Measurements from ENCODE around the gene CACNA1B.
A peak's percentile ranks its signal among the peaks of the same experiment; 100 is the strongest.
"Not testable (repeated sequence)": the region's sequence is repeated elsewhere in the genome, so short reads cannot be mapped to it uniquely, and the experiment has no call there.

The CACNA1B gene

GRCh38 chr9:138015021-138015829 is 137.6 kb downstream of the CACNA1B start:
- no peak for DNase-seq (ENCODE audit: low spot score)

DNA sequence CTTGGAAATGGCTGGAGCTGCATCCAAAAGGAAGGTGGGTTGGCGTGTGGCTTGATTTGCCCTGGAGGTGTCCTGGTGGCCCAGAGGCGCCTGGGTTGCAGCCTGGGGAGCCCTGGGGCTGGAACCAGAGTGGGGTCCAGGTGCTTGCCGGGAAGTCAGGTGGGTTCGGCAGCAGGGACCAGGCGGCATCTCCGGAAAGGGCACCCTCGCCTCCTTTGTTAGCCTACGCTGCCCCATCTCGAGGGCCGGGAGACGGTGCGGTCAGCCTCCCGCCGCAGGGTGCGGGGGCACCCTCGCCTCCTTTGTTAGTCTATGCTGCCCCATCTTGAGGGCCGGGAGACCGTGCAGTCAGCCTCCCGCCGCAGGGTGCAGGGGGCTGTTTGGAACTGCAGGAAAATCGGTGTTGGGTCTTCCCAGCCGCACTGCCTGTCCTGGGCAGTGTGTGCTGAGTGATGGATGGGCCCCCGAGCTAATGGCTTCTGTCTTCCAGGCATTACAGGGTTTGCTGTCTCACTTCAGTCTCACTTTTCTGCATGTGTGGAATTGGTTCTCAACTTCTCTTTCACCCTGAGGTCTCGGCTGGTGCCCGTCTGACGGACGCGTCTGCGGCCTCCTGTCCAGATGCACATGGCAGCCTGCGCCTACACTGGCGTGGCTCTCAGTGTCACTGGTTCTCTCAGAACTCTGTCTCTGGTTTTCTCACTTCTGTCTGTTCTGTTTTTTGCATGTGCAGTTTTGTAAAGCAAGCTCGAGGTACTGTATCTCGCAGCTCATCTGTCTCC is 139.0 kb downstream of the CACNA1B start:
- DNase-seq (ENCODE audit: low spot score): no peak

DNA sequence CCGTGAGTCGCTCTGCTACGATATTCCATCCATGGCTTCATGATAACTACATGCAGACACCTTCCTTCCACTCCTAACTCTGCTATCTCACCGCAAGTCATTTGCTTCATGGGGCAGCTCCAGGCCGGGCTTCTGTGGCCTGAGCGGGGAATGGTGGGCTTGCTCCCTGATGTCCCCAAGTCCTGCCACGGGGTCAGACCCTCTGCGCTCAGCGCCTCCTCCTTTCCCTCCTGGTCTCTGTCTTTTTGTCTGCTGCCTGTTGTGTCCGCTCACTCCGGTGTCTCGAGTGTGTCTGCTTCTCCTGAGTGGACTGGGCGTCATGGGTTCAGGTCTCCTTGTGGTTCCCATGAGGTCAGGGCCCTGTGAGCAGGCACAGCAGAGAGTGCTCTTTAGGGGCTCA is 139.6 kb downstream of the CACNA1B start:
- DNase-seq (ENCODE audit: low spot score): no peak

GRCh38 chr9:138019514-138019913 is 141.9 kb downstream of the CACNA1B start:
- DNase-seq (ENCODE audit: low spot score): not testable (repeated sequence)

DNA sequence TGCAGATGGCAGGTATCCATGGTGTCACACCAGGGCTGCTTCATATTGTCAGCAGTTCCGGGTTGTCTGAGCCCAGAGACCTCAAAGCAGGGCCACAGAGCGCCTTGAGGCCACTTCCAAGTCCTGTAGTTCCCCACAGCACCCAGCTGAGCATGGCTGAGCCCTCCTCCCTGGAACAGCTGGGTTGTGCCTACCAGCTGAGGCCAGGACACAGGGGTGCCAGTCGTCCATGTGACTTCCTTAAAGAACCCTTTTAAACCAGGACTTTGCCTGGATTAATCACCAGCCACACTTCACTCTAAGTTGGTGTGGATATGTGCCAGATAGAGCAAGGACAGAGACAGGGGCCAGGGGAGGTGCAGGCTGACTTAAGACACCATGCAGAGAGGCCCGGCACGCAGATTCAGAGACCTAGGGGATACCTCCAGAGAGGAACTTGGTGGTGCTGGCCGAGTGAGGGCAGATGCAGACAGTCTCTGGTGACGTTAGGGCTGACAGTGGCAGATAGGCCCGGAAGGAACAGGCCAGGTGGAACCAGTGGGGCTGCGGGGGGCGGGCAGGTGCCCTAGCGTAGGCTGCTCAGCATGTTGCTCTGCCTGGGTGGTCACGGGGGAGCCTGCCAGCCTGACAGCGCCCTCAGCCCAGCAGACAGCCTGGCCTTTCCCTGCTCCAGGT is 142.7 kb downstream of the CACNA1B start:
- no peak for DNase-seq (ENCODE audit: low spot score)

DNA sequence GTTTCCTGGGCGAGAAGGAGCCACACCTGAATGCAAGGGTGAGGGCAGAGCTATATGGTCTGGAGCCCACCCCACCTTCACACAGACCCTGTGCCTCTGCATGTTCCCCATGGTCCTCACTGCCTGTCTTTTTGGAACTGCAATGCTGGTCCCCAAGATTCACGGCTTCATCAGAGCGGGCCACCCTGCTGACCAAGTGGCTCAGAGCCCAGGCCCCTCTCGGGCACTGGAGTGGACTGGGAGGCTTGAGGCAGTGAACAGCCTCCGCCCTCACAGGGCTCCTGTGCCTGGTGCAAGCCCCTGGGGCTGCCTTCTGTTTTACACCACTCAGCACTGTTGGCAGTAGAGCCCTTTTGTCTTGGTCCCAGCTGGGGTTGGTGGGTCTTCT is 143.2 kb downstream of the CACNA1B start:
- DNase-seq (ENCODE audit: low spot score): no peak

DNA sequence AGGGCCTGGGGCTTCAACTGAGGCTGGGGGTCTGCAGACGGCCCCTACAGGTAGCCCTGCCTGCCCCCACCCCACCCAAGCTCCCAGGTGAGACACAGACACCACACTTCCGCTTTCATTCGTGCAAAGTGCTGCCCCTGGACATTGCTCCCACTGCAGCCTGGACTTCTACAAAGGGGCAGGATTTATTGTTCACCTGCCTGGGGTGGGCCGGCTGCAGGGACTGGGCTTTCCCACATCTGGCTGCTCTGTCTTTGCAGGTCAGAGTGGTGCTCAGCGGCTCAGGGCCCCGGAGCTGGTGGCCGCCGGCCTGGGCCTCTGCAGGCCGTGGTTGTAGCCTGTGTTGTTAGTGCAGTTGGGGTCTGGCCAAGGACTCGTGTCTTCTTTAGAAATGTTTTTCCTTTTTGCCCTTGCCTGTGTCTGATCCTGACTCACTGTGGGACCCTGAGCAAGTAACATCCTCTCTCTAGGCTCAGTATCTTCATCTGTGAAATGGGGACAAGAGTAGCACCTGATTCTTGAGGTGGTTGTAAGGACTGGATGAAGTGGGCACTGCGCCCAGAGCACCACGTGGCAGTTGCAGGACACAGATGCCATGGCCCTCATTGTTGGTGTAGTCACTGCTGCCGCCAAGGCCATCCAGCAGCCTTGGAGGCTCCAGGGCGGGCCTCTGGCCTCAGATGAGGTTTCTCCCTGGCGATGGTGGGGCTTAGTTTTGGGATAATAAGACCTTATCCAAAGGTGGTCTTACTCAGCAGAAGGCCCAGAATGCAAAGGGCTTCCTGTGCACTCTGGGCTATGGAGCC is 143.9 kb downstream of the CACNA1B start:
- no peak for DNase-seq (ENCODE audit: low spot score)

- DNase-seq (ENCODE audit: low spot score): no peak
Measured at GRCh38 chr9:138022121-138022741, 144.6 kb downstream of the CACNA1B start.

GRCh38 chr9:138022756-138023393 is 145.3 kb downstream of the CACNA1B start:
- no peak for DNase-seq (ENCODE audit: low spot score)

DNA sequence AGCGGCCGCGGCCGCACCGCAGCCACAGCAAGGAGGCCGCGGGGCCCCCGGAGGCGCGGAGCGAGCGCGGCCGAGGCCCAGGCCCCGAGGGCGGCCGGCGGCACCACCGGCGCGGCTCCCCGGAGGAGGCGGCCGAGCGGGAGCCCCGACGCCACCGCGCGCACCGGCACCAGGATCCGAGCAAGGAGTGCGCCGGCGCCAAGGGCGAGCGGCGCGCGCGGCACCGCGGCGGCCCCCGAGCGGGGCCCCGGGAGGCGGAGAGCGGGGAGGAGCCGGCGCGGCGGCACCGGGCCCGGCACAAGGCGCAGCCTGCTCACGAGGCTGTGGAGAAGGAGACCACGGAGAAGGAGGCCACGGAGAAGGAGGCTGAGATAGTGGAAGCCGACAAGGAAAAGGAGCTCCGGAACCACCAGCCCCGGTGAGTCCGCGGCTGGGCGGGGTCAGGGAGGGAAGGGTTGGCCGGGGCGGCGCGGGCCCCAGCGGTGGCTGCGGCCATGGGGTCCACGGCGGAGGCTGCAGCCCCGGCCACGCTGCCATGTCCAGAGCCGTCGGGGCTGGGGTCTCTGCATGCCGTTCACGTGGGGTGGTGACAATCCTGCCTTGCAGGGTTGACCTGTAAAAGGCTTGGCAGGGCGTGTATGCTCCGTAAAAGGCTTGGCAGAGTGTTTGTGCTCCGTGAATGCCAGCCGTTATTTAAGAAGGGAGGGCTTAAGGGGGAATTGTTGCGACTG is 146.0 kb downstream of the CACNA1B start:
- no peak for DNase-seq (ENCODE audit: low spot score)

DNA sequence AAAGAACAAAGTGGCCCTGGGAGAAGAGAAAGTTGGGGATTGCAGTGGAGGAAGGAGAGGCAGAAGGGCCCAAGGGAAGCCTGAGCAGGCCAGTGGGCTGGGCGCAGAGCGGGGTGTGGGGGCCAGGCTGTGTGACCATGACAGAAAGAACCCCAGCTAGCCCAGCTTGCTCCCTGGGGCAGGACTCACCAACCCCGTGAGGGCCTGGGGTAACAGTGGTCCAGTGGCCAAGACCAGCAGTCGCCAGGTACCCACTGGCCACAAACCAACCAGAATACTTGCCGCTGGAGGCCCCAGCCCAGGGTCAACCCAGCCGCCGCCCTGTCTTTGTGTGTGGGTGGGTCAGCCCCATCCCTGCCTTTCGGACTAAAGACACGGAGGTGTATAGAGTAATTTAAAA is 146.5 kb downstream of the CACNA1B start:
- DNase-seq (ENCODE audit: low spot score): no peak

DNA sequence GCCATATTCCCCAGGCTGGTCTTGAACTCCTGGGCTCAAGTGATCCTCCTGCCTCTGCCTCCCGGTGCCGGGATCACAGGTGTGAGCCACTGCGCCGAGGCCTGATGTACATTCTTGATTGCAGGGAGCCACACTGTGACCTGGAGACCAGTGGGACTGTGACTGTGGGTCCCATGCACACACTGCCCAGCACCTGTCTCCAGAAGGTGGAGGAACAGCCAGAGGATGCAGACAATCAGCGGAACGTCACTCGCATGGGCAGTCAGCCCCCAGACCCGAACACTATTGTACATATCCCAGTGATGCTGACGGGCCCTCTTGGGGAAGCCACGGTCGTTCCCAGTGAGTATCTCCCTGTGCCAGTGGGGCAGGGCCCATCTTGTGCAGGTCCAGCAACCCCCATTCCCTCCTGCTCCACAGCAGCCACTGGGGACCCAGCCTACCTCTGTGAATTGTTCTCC is 147.3 kb downstream of the CACNA1B start:
- DNase-seq (ENCODE audit: low spot score): no peak

- DNase-seq (ENCODE audit: low spot score): no peak
Measured at GRCh38 chr9:138025417-138025816, 147.8 kb downstream of the CACNA1B start.

- no peak for DNase-seq (ENCODE audit: low spot score)
Measured at GRCh38 chr9:138025908-138026307, 148.3 kb downstream of the CACNA1B start.

DNA sequence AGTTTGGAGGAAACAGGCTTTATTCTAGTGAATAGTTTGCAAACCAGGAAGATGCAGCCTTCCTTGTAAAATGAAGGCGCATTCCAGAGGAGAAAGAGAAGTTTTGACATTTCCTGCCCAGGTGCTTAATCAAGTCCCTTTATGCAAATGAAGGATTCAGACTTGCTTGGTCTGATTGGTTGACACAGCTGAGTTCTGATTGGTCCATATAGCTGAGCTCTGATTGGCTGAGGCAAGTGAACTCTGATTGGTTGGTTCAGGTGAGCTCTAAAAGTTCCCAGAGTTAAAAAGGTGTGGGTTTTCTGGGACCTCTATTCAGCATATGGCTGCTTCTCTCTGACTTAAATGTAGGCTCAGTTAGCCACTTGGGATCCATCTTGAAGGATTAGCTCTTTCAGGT is 151.0 kb downstream of the CACNA1B start:
- DNase-seq (ENCODE audit: low spot score): no peak

GRCh38 chr9:138031186-138031585 is 153.6 kb downstream of the CACNA1B start:
- DNase-seq (ENCODE audit: low spot score): no peak

- no peak for DNase-seq (ENCODE audit: low spot score)
Measured at GRCh38 chr9:138033950-138034349, 156.4 kb downstream of the CACNA1B start.

- no peak for DNase-seq (ENCODE audit: low spot score)
Measured at GRCh38 chr9:138037140-138037539, 159.6 kb downstream of the CACNA1B start.

GRCh38 chr9:138038244-138038671 is 160.7 kb downstream of the CACNA1B start:
- peak; percentile 32 for DNase-seq (ENCODE audit: low spot score)

Measured in cerebellar cortex (tissue), 1 donor.